HG03103 (cell line): ENCODE measurements around the gene SLC41A1.

ENCODE experiments used
- ATAC-seq: cut with Tn5 transposase; IDR thresholded peaks from one replicate; pipeline ENCODE4 v1.9.1; 2021; ENCODE audit warnings: low read depth; ENCODE audit not compliant: unreplicated experiment

The SLC41A1 gene

GRCh38 chr1:205792481-205792881, 20.5 kb downstream of the SLC41A1 start:
- ATAC-seq = no peak

GRCh38 chr1:205791568-205792180, 21.3 kb downstream of the SLC41A1 start:
- peak; percentile 70 for ATAC-seq

GRCh38 chr1:205787287-205787916, 25.6 kb downstream of the SLC41A1 start:
- ATAC-seq = no peak

GRCh38 chr1:205786601-205787000, 26.4 kb downstream of the SLC41A1 start:
- no peak for ATAC-seq

GRCh38 chr1:205785446-205785845, 27.6 kb downstream of the SLC41A1 start:
- ATAC-seq = no peak

- ATAC-seq = no peak
These were observed 29.1 kb downstream of the SLC41A1 start for GRCh38 chr1:205783904-205784303.

GRCh38 chr1:205783433-205783795, 29.6 kb downstream of the SLC41A1 start:
- no peak for ATAC-seq

- ATAC-seq = no peak
These were observed 30.2 kb downstream of the SLC41A1 start for GRCh38 chr1:205782627-205783432.

GRCh38 chr1:205780335-205780734, 32.7 kb downstream of the SLC41A1 start:
- ATAC-seq = no peak

GRCh38 chr1:205777994-205778393, 35.0 kb downstream of the SLC41A1 start:
- ATAC-seq = no peak

GRCh38 chr1:205775717-205776056, 37.3 kb downstream of the SLC41A1 start:
- ATAC-seq = no peak

GRCh38 chr1:205775015-205775716, 37.8 kb downstream of the SLC41A1 start, which contains the start of gene RAB29:
TSS of gene RAB29 (minus strand) at chr1:205775482. CDS start at chr1:205774956, 526 bp downstream.
- ATAC-seq = peak; percentile 76

- no peak for ATAC-seq
These were observed 38.6 kb downstream of the SLC41A1 start for GRCh38 chr1:205774198-205775014.

GRCh38 chr1:205772607-205773032, 40.4 kb downstream of the SLC41A1 start:
- no peak for ATAC-seq

- no peak for ATAC-seq
These were observed 42.4 kb downstream of the SLC41A1 start for GRCh38 chr1:205770618-205771017.

GRCh38 chr1:205769641-205770365, 43.2 kb downstream of the SLC41A1 start:
- ATAC-seq = no peak

- no peak for ATAC-seq
These were observed 45.8 kb downstream of the SLC41A1 start for GRCh38 chr1:205767248-205767647.

- no peak for ATAC-seq
These were observed 46.4 kb downstream of the SLC41A1 start for GRCh38 chr1:205766570-205766969.

- no peak for ATAC-seq
These were observed 47.0 kb downstream of the SLC41A1 start for GRCh38 chr1:205766038-205766437.

GRCh38 chr1:205764578-205764977, 48.4 kb downstream of the SLC41A1 start:
- ATAC-seq = no peak
